K562 (cell line): ENCODE measurements around the gene MYH9. TPM values are rescaled to one million over a fixed set of nuclear protein-coding genes. Genes with fewer than 3 reads are reported as not detected.

ENCODE experiments used
- ATAC-seq: fragments of 200-7000 bp; cut with Tn5 transposase; 3 replicates; pipeline ENCODE4 v1.9.1; 2020; ENCODE audit warnings: moderate library complexity
- BruUV-seq: library from RNA; stranded (reverse); fragments of 400-500 nt; replicated peaks from 2 replicates; lab custom pipeline; 2021; lab: Mats Ljungman, UMichigan
- CTCF ChIA-PET: fragments of 300-600 bp; formaldehyde crosslinking; extraction: SDS; loops from one replicate; lab custom pipeline; 2021; ENCODE audit warnings: low intra/inter-chr PET ratio; lab: Yijun Ruan, JAX
- POLR2A ChIA-PET: fragments of 300-600, 350-650 bp; sonication (Branson Sonifier 250); formaldehyde crosslinking; extraction: SDS; loops from one replicate; lab custom pipeline; 2021; ENCODE audit warnings: antibody characterized with exemption, inconsistent platforms; lab: Yijun Ruan, JAX
- DNase-seq, 4 experiments: peaks; one replicate each; pipeline versions ENCODE4 v3.0.0 to v3.0.0-alpha.2; 2011 to 2018; ENCODE audit warnings: low spot score in 3 of 4, mixed read lengths in 3 of 4; ENCODE audit errors: extremely low read depth in 1 of 4
- FAIRE-seq: peaks from 2 replicates; lab custom pipeline; 2011; peaks lifted over from hg19 to GRCh38; lab: Jason Lieb, UNC
- H2AFZ ChIP-seq: 2 replicates; pipeline ENCODE4 v1.6.0; 2011; ENCODE audit warnings: low read depth, low read length, control low read depth, inconsistent platforms
- H3K27ac ChIP-seq: fragments of 200-600 bp; 3 replicates; pipeline ENCODE4 v1.8.0; 2011; ENCODE audit warnings: low read depth, mild to moderate bottlenecking, control low read depth, inconsistent platforms, low read length, moderate library complexity, mixed read lengths; ENCODE audit errors: extremely low read depth
- H3K27me3 ChIP-seq, 2 experiments: fragments of 300-600 bp in 1 of 2; 2 replicates in 1 of 2; 3 replicates in 1 of 2; pipeline versions ENCODE4 v1.6.0 to v1.8.0; 2011; ENCODE audit warnings: inconsistent platforms in 2 of 2, low read length in 2 of 2, mild to moderate bottlenecking in 1 of 2, mixed read lengths in 1 of 2, moderate library complexity in 1 of 2; ENCODE audit not compliant: control insufficient read depth in 2 of 2, insufficient read depth in 2 of 2
- H3K36me3 ChIP-seq: fragments of 300-600 bp; 3 replicates; pipeline ENCODE4 v1.8.0; 2011; ENCODE audit warnings: mild to moderate bottlenecking, low read length, inconsistent platforms; ENCODE audit not compliant: control insufficient read depth, insufficient read depth
- H3K4me1 ChIP-seq, 2 experiments: fragments of 200-600 bp in 1 of 2; replicated peaks in 1 of 2; 2 replicates in 1 of 2; 3 replicates in 1 of 2; pipeline versions ENCODE4 v1.5.1 to v1.8.0; 2011; ENCODE audit warnings: inconsistent platforms in 2 of 2, low read length in 2 of 2, mild to moderate bottlenecking in 1 of 2, mixed read lengths in 1 of 2, moderate library complexity in 1 of 2; ENCODE audit not compliant: control insufficient read depth in 2 of 2, insufficient read depth in 2 of 2
- H3K4me2 ChIP-seq: 2 replicates; pipeline ENCODE4 v1.6.1; 2011; ENCODE audit warnings: low read length, control low read depth, inconsistent platforms, mixed read lengths; ENCODE audit not compliant: insufficient read depth
- H3K4me3 ChIP-seq: fragments of 200-600 bp; sonication (generic), shearing (Covaris generic); 2 replicates; pipeline ENCODE4 v1.5.1; 2016; ENCODE audit warnings: control low read depth, inconsistent platforms
- H3K79me2 ChIP-seq: fragments of 200-600 bp; 3 replicates; pipeline ENCODE4 v1.8.0; 2011; ENCODE audit warnings: low read length, inconsistent platforms; ENCODE audit not compliant: control insufficient read depth, insufficient read depth
- H3K9ac ChIP-seq, 2 experiments: 2 replicates each; pipeline versions ENCODE4 v1.6.0 to v1.6.1; 2011; ENCODE audit warnings: low read depth in 2 of 2, low read length in 2 of 2, control low read depth in 1 of 2, inconsistent platforms in 1 of 2, mild to moderate bottlenecking in 1 of 2, mixed read lengths in 1 of 2; ENCODE audit not compliant: insufficient read depth in 1 of 2
- H3K9me1 ChIP-seq: one replicate; pipeline ENCODE4 v1.6.0; 2011; ENCODE audit warnings: inconsistent platforms, mild to moderate bottlenecking, low read length, moderate library complexity; ENCODE audit not compliant: control insufficient read depth, insufficient read depth
- H3K9me3 ChIP-seq: replicated peaks from 2 replicates; pipeline ENCODE4 v1.5.1; 2011; ENCODE audit warnings: low read depth, low read length, inconsistent platforms; ENCODE audit not compliant: control insufficient read depth, insufficient read depth
- H4K20me1 ChIP-seq: replicated peaks from 2 replicates; pipeline ENCODE4 v1.6.1; 2011; ENCODE audit warnings: low read length, inconsistent platforms, mixed read lengths; ENCODE audit not compliant: control insufficient read depth, insufficient read depth
- BHLHE40 ChIP-seq: IDR thresholded peaks from 2 replicates; pipeline ENCODE4 v1.6.1; 2011; ENCODE audit warnings: low read length, improper control_type of control experiment
- EHMT2 ChIP-seq: fragments of 450-650 bp; IDR thresholded peaks from 2 replicates; pipeline ENCODE4 v1.6.1; 2018; ENCODE audit warnings: antibody characterized with exemption
- GTF2A2 ChIP-seq: IDR thresholded peaks from 2 replicates; pipeline ENCODE4 v1.6.1; 2016; ENCODE audit warnings: mild to moderate bottlenecking, missing genetic modification characterization, missing compliant biosample characterization
- HNRNPL ChIP-seq: fragments of 200-400 bp; formaldehyde crosslinking; IDR thresholded peaks from 2 replicates; pipeline ENCODE4 v1.6.1; 2017; ENCODE audit warnings: low read depth, mild to moderate bottlenecking, low read length
- HNRNPUL1 ChIP-seq: fragments of 200-400 bp; formaldehyde crosslinking; IDR thresholded peaks from 2 replicates; pipeline ENCODE4 v1.6.1; 2017; ENCODE audit warnings: low read length
- IRF9 ChIP-seq: fragments of 450-650 bp; IDR thresholded peaks from 2 replicates; pipeline ENCODE4 v1.6.1; 2016; ENCODE audit warnings: missing biosample characterization, missing genetic modification characterization
- RB1 ChIP-seq: fragments of 450-650 bp; IDR thresholded peaks from 2 replicates; pipeline ENCODE4 v1.6.1; 2017; ENCODE audit warnings: low read depth, mild to moderate bottlenecking
- REST ChIP-seq, 2 experiments: fragments of 450-650 bp; formaldehyde crosslinking in 1 of 2; IDR thresholded peaks; 2 replicates each; pipeline versions ENCODE4 v1.4.0 to v1.6.1; 2014 to 2020; ENCODE audit warnings: mild to moderate bottlenecking in 2 of 2, borderline replicate concordance in 1 of 2, low read depth in 1 of 2
- TAL1 ChIP-seq: fragments of 450-650 bp; IDR thresholded peaks from 2 replicates; pipeline ENCODE4 v1.6.1; 2016; ENCODE audit warnings: mild to moderate bottlenecking
- ZFP1 ChIP-seq: fragments of 450-650 bp; formaldehyde crosslinking; IDR thresholded peaks from 2 replicates; pipeline ENCODE4 v1.4.0; 2020; ENCODE audit warnings: mild to moderate bottlenecking, mixed read lengths
- ZNF347 ChIP-seq: fragments of 450-650 bp; formaldehyde crosslinking; IDR thresholded peaks from 2 replicates; pipeline ENCODE4 v1.4.0; 2020; ENCODE audit warnings: low read depth, mild to moderate bottlenecking, moderate library complexity
- ZNF512 ChIP-seq: IDR thresholded peaks from 2 replicates; pipeline ENCODE4 v1.6.1; 2016; ENCODE audit warnings: missing genetic modification characterization, missing compliant biosample characterization
- ZNF57 ChIP-seq: fragments of 450-650 bp; formaldehyde crosslinking; IDR thresholded peaks from 2 replicates; pipeline ENCODE4 v1.4.0; 2020; ENCODE audit warnings: mild to moderate bottlenecking, moderate library complexity
- WGBS: fragments of 100-300 bp; shearing (Covaris generic); methylation state at CpG from one replicate; pipeline ENCODE4 v1.1.6; 2016; ENCODE audit warnings: low coverage, mixed read lengths; ENCODE audit not compliant: insufficient coverage; ENCODE audit errors: missing lambda C conversion rate; 5-methylcytosine and 5-hydroxymethylcytosine counted together
- in situ Hi-C: fragments of 300-500 bp; cut with MboI; formaldehyde crosslinking; loops from 4 replicates; pipeline ENCODE4 v1.15.0; 2018; ENCODE audit warnings: inconsistent platforms, mixed read lengths
- intact Hi-C: fragments of 100-400 bp; cut with micrococcal nuclease; formaldehyde crosslinking; loops from 2 replicates; pipeline ENCODE4 v1.14.2; 2022
- polyA plus RNA-seq, 8 experiments: library from polyadenylated mRNA; depleted of rRNA in 4 of 8; stranded (reverse) in 5 of 8; unstranded in 3 of 8; fragments of >200 nt; fragmentation: Nextera tagmentation in 2 of 8; fragmentation: Illumina TruSeq in 1 of 8; extraction: Ambion mirVana in 2 of 8; extraction: Trizol in 1 of 8; gene quantifications; 2 replicates each; pipeline versions ENCODE4 v1.2.1 to v1.2.3, GENCODE V29; 2011 to 2014; ENCODE audit warnings: inconsistent platforms in 1 of 8, missing spikeins in 1 of 8
- total RNA-seq, 7 experiments: library from RNA; depleted of rRNA in 6 of 7; stranded (reverse); fragments of >200 nt in 6 of 7; fragmentation: Illumina TruSeq in 2 of 7; extraction: Trizol in 2 of 7; gene quantifications; 2 replicates each; pipeline versions ENCODE4 v1.2.1 to v1.2.3, GENCODE V29; 2011 to 2021; ENCODE audit warnings: low replicate concordance in 1 of 7

Gene MYH9
- total and polyA plus RNA-seq, 9 of the 15 experiments (the other 6 are each of a cell fraction or from before 2014, with no cell fraction given): 0.71 to 111 (median 24.6) TPM

GRCh38 chr22:36405221-36405661 lies 17.5 kb upstream of the MYH9 start:
- BruUV-seq: no TSS peak
- Histone ChIP-seq H3K27me3 (no peaks in the 10 kb centered on the region), H3K36me3 (no peaks in the 10 kb centered on the region), H2AFZ (no peak overlapping the region), H3K27ac (no peak overlapping the region), H3K9ac (no peak overlapping the region), H3K9me3 (no peaks in the 10 kb centered on the region), H3K79me2 (no peaks in the 10 kb centered on the region), H3K4me3 (no peak overlapping the region), H3K4me2 (no peak overlapping the region), H4K20me1 (no peaks in the 10 kb centered on the region), H3K4me1 (peaks cover 0 to 8% of the 10 kb centered on the region in 2 experiments; a peak in 2 of 5 replicates), H3K9me1 (no peaks in the 10 kb centered on the region)
- ATAC-seq (no peak), FAIRE-seq (no peak), DNase-seq (no peak)
- 36% methylated on average over 6 of the region's 6 CpGs for WGBS
- in situ Hi-C loops: no loop called here
- intact Hi-C loops: no loop called here
- ChIA-PET POLR2A (no interaction called here), CTCF (no interaction called here)
- TF ChIP-seq ZFP1 (CRISPR knock-in tag): no peak
- no peak for TF ChIP-seq ZNF347 (CRISPR knock-in tag)
- TF ChIP-seq TAL1: no peak
- TF ChIP-seq BHLHE40: no peak
- no peak for TF ChIP-seq RB1
- TF ChIP-seq IRF9 (tag): no peak
- TF ChIP-seq REST (IDR thresholded peaks at IDR 0.05; ENCODE audit: borderline replicate concordance): no peak
- no peak for TF ChIP-seq REST (CRISPR knock-in tag; IDR thresholded peaks at IDR 0.05; ENCODE audit: low read depth)
- no peak for TF ChIP-seq ZNF57 (CRISPR knock-in tag)
- no peak for TF ChIP-seq GTF2A2
- no peak for TF ChIP-seq EHMT2
- no peak for TF ChIP-seq HNRNPUL1
- no peak for TF ChIP-seq ZNF512 (tag)
- no peak for TF ChIP-seq HNRNPL
